IPS-20b (cell line): ENCODE measurements around the gene NFX1.

Experiments
- H3K27ac ChIP-seq: one replicate; pipeline ENCODE4 v1.5.1; 2013; ENCODE audit warnings: low read length
- H3K27me3 ChIP-seq: 2 replicates; pipeline ENCODE4 v1.6.1; 2013; ENCODE audit warnings: mild to moderate bottlenecking, low read length, inconsistent platforms; ENCODE audit not compliant: insufficient read depth
- H3K36me3 ChIP-seq: 2 replicates; pipeline ENCODE4 v1.6.1; 2013; ENCODE audit warnings: low read depth, mild to moderate bottlenecking, inconsistent platforms, low read length, moderate library complexity; ENCODE audit not compliant: insufficient read depth
- H3K4me1 ChIP-seq: 2 replicates; pipeline ENCODE4 v1.6.1; 2013; ENCODE audit warnings: mild to moderate bottlenecking, control low read depth, inconsistent platforms, low read length, moderate library complexity; ENCODE audit not compliant: insufficient read depth
- H3K4me3 ChIP-seq: 2 replicates; pipeline ENCODE4 v1.5.1; 2013; ENCODE audit warnings: mild to moderate bottlenecking, low read length, inconsistent platforms
- H3K9ac ChIP-seq: 2 replicates; pipeline ENCODE4 v1.6.1; 2013; ENCODE audit warnings: low read depth, mild to moderate bottlenecking, inconsistent platforms, low read length, moderate library complexity
- H3K9me3 ChIP-seq: 2 replicates; pipeline ENCODE4 v1.6.1; 2013; ENCODE audit warnings: mild to moderate bottlenecking, low read depth, low read length, inconsistent platforms; ENCODE audit not compliant: insufficient read depth

Gene NFX1

DNA sequence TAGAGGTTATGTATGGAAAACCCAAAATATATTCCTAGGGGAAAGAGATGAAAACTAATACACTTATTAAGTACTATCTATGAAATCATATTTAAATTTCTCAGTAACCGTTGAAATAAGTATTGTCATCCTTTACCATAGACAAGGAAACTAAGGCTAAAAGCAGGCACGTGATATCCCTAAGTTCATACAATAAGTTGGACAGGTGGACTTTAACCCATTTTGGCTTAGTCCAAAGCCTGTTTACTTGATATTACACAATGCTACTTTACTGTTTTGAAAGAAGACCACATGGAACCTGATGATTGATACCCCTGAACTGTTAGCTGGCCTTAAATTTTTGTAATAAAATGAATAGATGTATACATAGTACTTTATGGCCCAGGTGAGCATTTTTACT is 3.5 kb downstream of the NFX1 start:
- Histone ChIP-seq H3K36me3 (peaks cover 67% of the 10 kb centered on the region), H3K4me1 (no peaks in the 10 kb centered on the region), H3K9ac (no peak overlapping the region), H3K9me3 (no peaks in the 10 kb centered on the region), H3K4me3 (no peak overlapping the region), H3K27me3 (no peaks in the 10 kb centered on the region), H3K27ac (no peak overlapping the region)

DNA sequence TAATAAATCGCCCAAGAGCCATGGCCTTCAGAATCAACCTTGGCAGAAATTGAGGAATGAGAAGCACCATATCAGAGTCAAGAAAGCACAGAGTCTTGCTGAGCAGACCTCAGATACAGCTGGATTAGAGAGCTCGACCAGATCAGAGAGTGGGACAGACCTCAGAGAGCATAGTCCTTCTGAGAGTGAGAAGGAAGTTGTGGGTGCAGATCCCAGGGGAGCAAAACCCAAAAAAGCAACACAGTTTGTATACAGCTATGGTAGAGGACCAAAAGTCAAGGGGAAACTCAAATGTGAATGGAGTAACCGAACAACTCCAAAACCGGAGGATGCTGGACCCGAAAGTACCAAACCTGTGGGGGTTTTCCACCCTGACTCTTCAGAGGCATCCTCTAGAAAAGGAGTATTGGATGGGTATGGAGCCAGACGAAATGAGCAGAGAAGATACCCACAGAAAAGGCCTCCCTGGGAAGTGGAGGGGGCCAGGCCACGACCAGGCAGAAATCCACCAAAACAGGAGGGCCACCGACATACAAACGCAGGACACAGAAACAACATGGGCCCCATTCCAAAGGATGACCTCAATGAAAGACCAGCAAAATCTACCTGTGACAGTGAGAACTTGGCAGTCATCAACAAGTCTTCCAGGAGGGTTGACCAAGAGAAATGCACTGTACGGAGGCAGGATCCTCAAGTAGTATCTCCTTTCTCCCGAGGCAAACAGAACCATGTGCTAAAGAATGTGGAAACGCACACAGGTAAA is 4.5 kb downstream of the NFX1 start:
- Histone ChIP-seq H3K9me3 (no peaks in the 10 kb centered on the region), H3K36me3 (peaks cover 78% of the 10 kb centered on the region), H3K9ac (no peak overlapping the region), H3K4me1 (no peaks in the 10 kb centered on the region), H3K4me3 (no peak overlapping the region), H3K27me3 (no peaks in the 10 kb centered on the region), H3K27ac (no peak overlapping the region)

DNA sequence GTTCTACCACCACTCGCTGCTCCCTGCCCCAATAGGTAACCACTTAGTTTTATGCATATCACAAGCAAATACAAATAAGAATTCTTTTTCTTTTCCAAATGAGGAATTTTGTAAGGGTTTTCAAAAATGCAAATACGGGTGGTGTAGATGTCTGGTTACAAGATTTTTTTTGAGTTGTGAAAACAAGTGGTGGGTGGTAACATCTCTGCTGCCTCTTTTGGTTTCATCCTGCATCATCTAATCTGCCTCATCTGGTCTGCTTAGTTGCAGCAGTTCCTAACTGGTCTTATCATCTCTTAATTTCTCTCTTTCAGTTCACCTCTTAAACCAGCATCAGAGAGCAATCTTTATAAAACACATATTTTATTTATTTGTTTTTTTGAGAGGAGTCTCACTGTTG is 5.3 kb downstream of the NFX1 start:
- no peak overlapping the region for H3K9ac ChIP-seq

DNA sequence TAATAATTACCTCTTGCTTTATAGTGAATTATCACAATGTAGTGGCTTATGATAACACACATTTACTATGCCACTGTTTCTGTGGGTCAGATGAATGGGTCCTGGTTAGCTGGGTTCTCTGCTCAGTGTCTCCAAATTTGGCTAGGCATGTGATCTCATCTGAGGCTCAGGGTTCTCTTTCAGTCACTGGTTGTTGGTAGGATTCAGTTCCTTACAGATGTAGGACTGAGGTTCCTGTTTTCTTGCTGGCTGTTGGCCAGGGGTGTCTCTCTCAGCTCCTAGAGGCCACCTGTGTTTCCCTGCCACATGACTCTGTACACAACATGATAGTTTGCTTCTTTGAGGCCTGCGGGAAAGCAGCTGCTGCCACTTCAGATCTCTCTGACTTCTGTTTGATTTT is 7.1 kb downstream of the NFX1 start:
- Histone ChIP-seq H3K4me3 (no peak overlapping the region), H3K27me3 (no peaks in the 10 kb centered on the region), H3K9me3 (no peaks in the 10 kb centered on the region), H3K36me3 (peaks cover 98% of the 10 kb centered on the region), H3K27ac (no peak overlapping the region), H3K4me1 (no peaks in the 10 kb centered on the region), H3K9ac (no peak overlapping the region)

More for the DNA sequence above, 5.3 kb downstream of the NFX1 start:
- no peaks in the 10 kb centered on the region for H3K9me3 ChIP-seq
- peaks cover 84% of the 10 kb centered on the region for H3K36me3 ChIP-seq
- no peaks in the 10 kb centered on the region for H3K4me1 ChIP-seq
- H3K27me3 ChIP-seq = no peaks in the 10 kb centered on the region
- no peak overlapping the region for H3K4me3 ChIP-seq
- no peak overlapping the region for H3K27ac ChIP-seq

DNA sequence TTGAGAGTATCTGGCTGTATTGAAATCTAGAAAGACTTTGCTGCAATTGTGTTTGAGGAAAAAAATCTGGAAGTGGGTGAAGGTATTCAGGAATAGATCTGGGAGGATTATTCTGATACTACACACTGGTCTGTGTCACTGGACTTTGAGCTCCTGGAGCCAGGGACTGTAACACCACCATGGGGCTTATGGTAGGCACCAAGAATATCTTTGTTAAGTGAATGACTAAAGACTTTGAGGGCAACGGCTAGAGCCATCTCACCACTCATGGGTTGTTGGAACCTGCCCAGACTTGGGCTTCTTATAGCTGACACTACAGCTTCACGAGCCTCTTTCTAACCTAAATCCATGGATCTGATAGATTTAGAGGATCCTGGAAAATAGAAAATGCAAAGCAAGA is 10.2 kb downstream of the NFX1 start:
- H3K27ac ChIP-seq = no peak overlapping the region
- H3K27me3 ChIP-seq = no peaks in the 10 kb centered on the region

DNA sequence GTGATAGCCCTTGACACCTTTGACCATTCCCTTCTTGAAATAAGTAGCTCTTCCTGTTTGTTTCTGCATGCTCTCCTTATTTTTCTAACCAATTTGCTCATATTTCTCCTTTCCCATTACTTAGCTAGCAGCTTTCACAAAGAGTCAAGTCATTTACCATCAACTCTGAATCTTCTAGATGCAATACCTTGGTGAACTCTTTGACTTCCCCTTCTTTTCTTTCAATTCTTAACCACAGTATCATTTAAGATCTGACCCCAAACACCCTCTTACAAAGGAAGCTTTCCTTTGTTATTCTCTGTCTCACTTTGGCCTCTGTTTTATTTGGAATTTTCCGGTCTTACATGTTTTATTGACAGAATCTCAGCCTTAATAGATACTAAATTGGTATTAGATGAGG is 14.0 kb downstream of the NFX1 start:
- Histone ChIP-seq H3K27me3 (no peaks in the 10 kb centered on the region), H3K4me1 (no peaks in the 10 kb centered on the region), H3K9ac (no peak overlapping the region), H3K4me3 (no peak overlapping the region), H3K9me3 (no peaks in the 10 kb centered on the region), H3K36me3 (peaks cover 97% of the 10 kb centered on the region), H3K27ac (no peak overlapping the region)

More for the DNA sequence above, 10.2 kb downstream of the NFX1 start:
- Histone ChIP-seq H3K36me3 (peaks cover 98% of the 10 kb centered on the region), H3K4me3 (no peak overlapping the region), H3K9me3 (no peaks in the 10 kb centered on the region), H3K9ac (no peak overlapping the region), H3K4me1 (no peaks in the 10 kb centered on the region)

DNA sequence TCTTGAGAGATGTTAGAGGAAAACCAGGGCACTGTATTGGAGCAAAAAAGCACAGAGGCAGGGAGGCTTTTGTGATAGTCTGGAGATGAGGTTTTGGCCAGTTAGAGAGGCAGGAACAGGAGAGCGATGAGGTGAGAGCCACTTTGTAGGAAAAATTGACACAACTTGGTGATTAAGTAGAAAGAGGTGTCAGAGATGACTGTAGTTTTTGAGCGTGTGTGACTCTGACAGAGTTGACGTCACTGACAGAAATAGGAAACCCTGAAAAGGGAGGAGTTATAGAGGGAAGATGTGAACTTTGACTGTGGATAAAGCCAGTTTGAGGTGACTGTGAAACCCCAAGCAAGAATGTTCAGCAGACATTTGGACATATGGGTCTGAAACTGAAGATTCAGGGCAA is 15.7 kb downstream of the NFX1 start:
- H3K9me3 ChIP-seq = no peaks in the 10 kb centered on the region
- no peak overlapping the region for H3K4me3 ChIP-seq
- no peaks in the 10 kb centered on the region for H3K4me1 ChIP-seq
- H3K27ac ChIP-seq = no peak overlapping the region
- H3K9ac ChIP-seq = no peak overlapping the region
- H3K27me3 ChIP-seq = no peaks in the 10 kb centered on the region
- peaks cover 98% of the 10 kb centered on the region for H3K36me3 ChIP-seq

DNA sequence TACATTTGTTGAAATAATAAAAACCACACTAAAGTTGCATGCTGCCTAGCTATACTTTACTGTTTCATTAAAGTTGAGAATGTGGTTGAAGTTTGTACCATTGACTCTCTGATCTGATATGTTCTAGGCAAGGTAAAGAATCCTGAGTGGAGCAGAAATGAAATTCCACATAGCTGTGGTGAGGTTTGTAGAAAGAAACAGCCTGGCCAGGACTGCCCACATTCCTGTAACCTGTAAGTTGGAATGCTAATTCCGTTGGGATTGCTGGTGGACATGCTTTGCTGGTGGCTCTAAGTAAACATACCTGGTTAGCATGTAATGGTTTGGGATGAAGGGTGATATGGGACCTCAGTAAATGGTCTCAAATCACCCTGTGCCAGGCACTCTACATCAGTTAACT is 16.8 kb downstream of the NFX1 start:
- Histone ChIP-seq H3K4me3 (no peak overlapping the region), H3K36me3 (peaks cover 97% of the 10 kb centered on the region), H3K27me3 (no peaks in the 10 kb centered on the region)

DNA sequence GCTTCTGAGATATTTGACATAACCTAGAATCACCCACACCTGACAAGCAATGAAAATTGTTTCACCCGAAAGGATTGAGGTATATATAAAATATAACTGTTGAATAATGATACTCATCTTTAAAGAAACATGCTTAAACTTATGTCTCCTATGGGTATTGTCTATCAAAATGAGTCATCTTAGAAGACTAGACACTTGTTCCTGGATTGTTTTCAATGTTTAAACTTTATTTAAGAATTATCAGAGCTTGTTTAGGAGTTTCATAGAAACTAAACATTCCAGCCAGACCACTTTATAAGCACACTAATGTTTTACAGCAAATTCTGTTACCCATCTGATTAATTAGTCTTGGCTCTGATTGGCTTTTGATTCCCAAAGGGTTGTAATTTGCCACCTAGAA is 19.6 kb downstream of the NFX1 start:
- no peaks in the 10 kb centered on the region for H3K4me1 ChIP-seq
- no peaks in the 10 kb centered on the region for H3K9me3 ChIP-seq
- H3K4me3 ChIP-seq = no peak overlapping the region
- H3K9ac ChIP-seq = no peak overlapping the region
- H3K27me3 ChIP-seq = no peaks in the 10 kb centered on the region
- H3K36me3 ChIP-seq = peaks cover 93% of the 10 kb centered on the region
- H3K27ac ChIP-seq = no peak overlapping the region

More for the DNA sequence above, 16.8 kb downstream of the NFX1 start:
- no peaks in the 10 kb centered on the region for H3K4me1 ChIP-seq
- no peak overlapping the region for H3K9ac ChIP-seq
- H3K27ac ChIP-seq = no peak overlapping the region
- H3K9me3 ChIP-seq = no peaks in the 10 kb centered on the region

DNA sequence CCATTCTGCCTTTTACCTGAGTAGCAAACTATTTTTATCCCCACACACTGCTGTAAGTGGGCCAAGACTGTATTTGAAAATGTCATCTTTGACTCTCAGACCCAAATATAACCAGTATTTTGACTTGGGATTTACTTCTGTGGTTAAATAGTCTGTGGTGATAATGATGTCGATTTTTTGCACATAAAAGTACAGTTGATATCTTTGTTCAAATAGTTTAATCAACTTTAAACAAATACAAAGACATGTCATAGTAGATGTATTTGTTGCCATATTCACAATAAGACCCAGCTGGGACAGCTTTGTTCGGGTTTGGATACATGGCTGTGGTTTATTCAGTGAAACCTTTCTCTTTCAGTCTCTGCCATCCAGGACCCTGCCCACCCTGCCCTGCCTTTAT is 20.4 kb downstream of the NFX1 start:
- peaks cover 91% of the 10 kb centered on the region for H3K36me3 ChIP-seq
- H3K27ac ChIP-seq = no peak overlapping the region
- no peak overlapping the region for H3K4me3 ChIP-seq
- no peak overlapping the region for H3K9ac ChIP-seq
- no peaks in the 10 kb centered on the region for H3K9me3 ChIP-seq
- H3K27me3 ChIP-seq = no peaks in the 10 kb centered on the region
- no peaks in the 10 kb centered on the region for H3K4me1 ChIP-seq

DNA sequence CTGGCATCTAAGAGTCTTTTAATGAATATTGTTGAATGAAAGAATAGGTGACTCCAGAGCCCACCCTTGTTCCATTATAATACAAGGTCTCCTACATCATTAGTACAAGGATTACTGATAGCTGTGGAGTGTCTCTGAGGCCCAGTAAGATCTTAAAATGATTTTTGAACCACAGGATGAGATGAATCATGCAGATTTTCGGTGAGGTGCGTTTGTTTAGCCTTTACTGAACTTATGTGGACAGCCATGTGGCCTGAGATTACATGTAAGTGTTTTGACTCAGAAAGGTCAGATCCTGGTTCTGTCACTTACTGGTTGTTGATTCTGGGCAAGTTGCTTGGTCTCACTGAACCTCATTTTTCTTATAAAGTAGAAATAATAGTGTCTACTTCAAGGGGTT is 21.6 kb downstream of the NFX1 start:
- H3K27ac ChIP-seq = no peak overlapping the region
- no peaks in the 10 kb centered on the region for H3K9me3 ChIP-seq
- H3K27me3 ChIP-seq = no peaks in the 10 kb centered on the region
- no peak overlapping the region for H3K9ac ChIP-seq
- H3K4me1 ChIP-seq = no peaks in the 10 kb centered on the region
- H3K36me3 ChIP-seq = peaks cover 92% of the 10 kb centered on the region
- H3K4me3 ChIP-seq = no peak overlapping the region

DNA sequence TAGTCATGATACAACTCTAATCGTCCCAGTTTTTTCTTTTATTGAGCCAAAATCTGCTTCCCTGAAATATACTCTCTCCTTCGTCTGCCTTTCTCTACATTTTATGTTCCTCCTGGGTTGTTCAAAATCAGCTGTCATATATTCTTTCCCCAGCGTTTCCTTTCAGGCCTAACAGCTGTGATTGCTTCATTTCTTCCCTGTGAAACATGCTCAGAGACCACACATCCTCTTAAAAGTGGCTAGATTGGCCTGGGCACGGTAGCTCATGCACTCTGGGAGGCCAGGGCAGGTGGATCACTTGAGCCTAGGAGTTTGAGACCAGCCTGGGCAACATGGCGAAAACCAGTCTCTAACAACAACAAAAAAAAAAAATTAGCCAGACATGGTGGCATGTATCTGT is 25.1 kb downstream of the NFX1 start:
- H3K9ac ChIP-seq = no peak overlapping the region
- no peaks in the 10 kb centered on the region for H3K4me1 ChIP-seq
- peaks cover 85% of the 10 kb centered on the region for H3K36me3 ChIP-seq
- H3K27ac ChIP-seq = no peak overlapping the region
- H3K9me3 ChIP-seq = no peaks in the 10 kb centered on the region
- H3K4me3 ChIP-seq = no peak overlapping the region
- no peaks in the 10 kb centered on the region for H3K27me3 ChIP-seq
